GM12878 (cell line): Measurements from ENCODE around the gene TMEM140. TPM values are rescaled to one million over a fixed set of nuclear protein-coding genes. Genes with fewer than 3 reads are reported as not detected.

Experiments
- CBX3 ChIP-seq: fragments of 200-600 bp; sonication (generic); IDR thresholded peaks from 2 replicates; pipeline ENCODE4 v1.6.1; 2016; ENCODE audit warnings: low read depth, borderline replicate concordance
- EED ChIP-seq: sonication (generic); IDR thresholded peaks from 2 replicates; pipeline ENCODE4 v1.6.1; 2016; ENCODE audit warnings: antibody characterized with exemption, low read depth
- EP300 ChIP-seq, 2 experiments: fragments of 150-350 bp in 1 of 2; IDR thresholded peaks; 2 replicates each; pipeline ENCODE4 v1.6.1; 2011 to 2012; ENCODE audit warnings: low read depth in 2 of 2, low read length in 2 of 2, borderline replicate concordance in 1 of 2, improper control_type of control experiment in 1 of 2, inconsistent platforms in 1 of 2; ENCODE audit not compliant: control insufficient read depth in 1 of 2
- EZH2 ChIP-seq: IDR thresholded peaks from 2 replicates; pipeline ENCODE4 v1.6.1; 2012; ENCODE audit warnings: low read depth, mild to moderate bottlenecking, control low read depth, inconsistent platforms, low read length, borderline replicate concordance; ENCODE audit not compliant: control insufficient read depth
- FOS ChIP-seq: IDR thresholded peaks from 3 replicates; pipeline ENCODE4 v1.6.1; 2011; ENCODE audit warnings: borderline replicate concordance; ENCODE audit not compliant: insufficient read length; ENCODE audit errors: extremely low read depth
- GATAD2B ChIP-seq: fragments of 450-650 bp; conservative IDR thresholded peaks from 2 replicates; pipeline ENCODE4 v1.6.1; 2017; ENCODE audit warnings: low read depth, mild to moderate bottlenecking, moderate library complexity
- HDGF ChIP-seq: fragments of 450-650 bp; IDR thresholded peaks from 2 replicates; pipeline ENCODE4 v1.6.1; 2016; ENCODE audit warnings: antibody characterized with exemption
- IRF3 ChIP-seq: fragments of 450-650 bp; IDR thresholded peaks from 2 replicates; pipeline ENCODE4 v1.6.1; 2014; ENCODE audit warnings: mild to moderate bottlenecking
- MLLT1 ChIP-seq: fragments of 450-650 bp; IDR thresholded peaks from 2 replicates; pipeline ENCODE4 v1.6.1; 2016; ENCODE audit warnings: mild to moderate bottlenecking
- MXI1 ChIP-seq: fragments of 150-350 bp; IDR thresholded peaks from 2 replicates; pipeline ENCODE4 v1.6.1; 2011; ENCODE audit warnings: low read depth, mild to moderate bottlenecking, inconsistent platforms, low read length, improper control_type of control experiment
- NFXL1 ChIP-seq: fragments of 450-650 bp; IDR thresholded peaks from 2 replicates; pipeline ENCODE4 v1.6.1; 2017; ENCODE audit warnings: antibody characterized with exemption, mild to moderate bottlenecking, borderline replicate concordance
- NFYB ChIP-seq: IDR thresholded peaks from 2 replicates; pipeline ENCODE4 v1.6.1; 2011; ENCODE audit warnings: low read depth, mild to moderate bottlenecking, low read length, improper control_type of control experiment, moderate library complexity; ENCODE audit not compliant: insufficient read depth
- NKRF ChIP-seq: fragments of 450-650 bp; conservative IDR thresholded peaks from 2 replicates; pipeline ENCODE4 v1.6.1; 2017; ENCODE audit warnings: mild to moderate bottlenecking, moderate library complexity
- NR2C1 ChIP-seq: fragments of 450-650 bp; IDR thresholded peaks from 2 replicates; pipeline ENCODE4 v1.6.1; 2017; ENCODE audit warnings: antibody characterized with exemption, mild to moderate bottlenecking, moderate library complexity
- PAX8 ChIP-seq: fragments of 450-650 bp; IDR thresholded peaks from 2 replicates; pipeline ENCODE4 v1.6.1; 2017; ENCODE audit warnings: mild to moderate bottlenecking, moderate library complexity
- POLR2AphosphoS2 ChIP-seq: IDR thresholded peaks from 2 replicates; pipeline ENCODE4 v1.6.1; 2011; ENCODE audit warnings: low read depth, mild to moderate bottlenecking, low read length, improper control_type of control experiment, moderate library complexity
- POU2F2 ChIP-seq: IDR thresholded peaks from 3 replicates; pipeline ENCODE4 v1.6.1; 2011; ENCODE audit warnings: low read depth, mild to moderate bottlenecking, low read length, borderline replicate concordance
- TCF12 ChIP-seq: IDR thresholded peaks from 2 replicates; pipeline ENCODE4 v1.6.1; 2011; ENCODE audit warnings: low read depth, mild to moderate bottlenecking, low read length
- WRNIP1 ChIP-seq: IDR thresholded peaks from 2 replicates; pipeline ENCODE4 v1.6.1; 2011; ENCODE audit warnings: low read depth, low read length, improper control_type of control experiment, borderline replicate concordance
- ZBTB40 ChIP-seq: fragments of 450-650 bp; IDR thresholded peaks from 2 replicates; pipeline ENCODE4 v1.6.1; 2016; ENCODE audit warnings: mild to moderate bottlenecking, moderate library complexity, borderline replicate concordance
- polyA plus RNA-seq, 11 experiments: library from polyadenylated mRNA; depleted of rRNA in 4 of 11; unstranded in 6 of 11; stranded (reverse) in 5 of 11; fragments of >200 nt; fragmentation: Nextera tagmentation in 4 of 11; fragmentation: Illumina TruSeq in 1 of 11; extraction: Ambion mirVana in 4 of 11; extraction: Trizol in 1 of 11; gene quantifications; 1 replicate in 1 of 11; 2 replicates in 10 of 11; pipeline versions ENCODE4 v1.2.1 to v1.2.3, GENCODE V29; 2011 to 2016; ENCODE audit warnings: inconsistent platforms in 2 of 11, missing spikeins in 2 of 11, low read depth in 1 of 11
- total RNA-seq, 4 experiments: library from RNA; depleted of rRNA in 3 of 4; stranded (reverse); fragments of >200 nt in 3 of 4; fragmentation: Illumina TruSeq in 1 of 4; extraction: Trizol in 1 of 4; gene quantifications; 2 replicates each; pipeline versions ENCODE4 v1.2.1 to v1.2.3, GENCODE V29; 2013 to 2021

The TMEM140 gene
- total and polyA plus RNA-seq, 10 of the 15 experiments (the other 5 are each of a cell fraction or from before 2014, with no cell fraction given): 0.85 to 20.7 (median 3.3) TPM

- TF ChIP-seq POLR2AphosphoS2 (peak; percentile 9), FOS (no peak), HDGF (no peak), NFXL1 (no peak; the same call in 1 of the 2 replicates), POU2F2 (peak; percentile 58; the same call in 1 of the 3 replicates), WRNIP1 (0 out of 2 replicates have a peak, but pooled peaks have one; percentile 26), ZBTB40 (no peak), MXI1 (peak; percentile 59; the same call in 1 of the 2 replicates), NKRF (peak; percentile 31; the same call in 1 of the 2 replicates), IRF3 (no peak), GATAD2B (no peak), NR2C1 (peak; percentile 49; the same call in 1 of the 2 replicates), MLLT1 (peak; percentile 50), PAX8 (no peak), EZH2 (no peak), EED (peak; percentile 24; the same call in 1 of the 2 replicates), TCF12 (0 out of 2 replicates have a peak, but pooled peaks have one; percentile 31), NFYB (peak; percentile 80), EP300 (IDR thresholded peaks at IDR 0.05; ENCODE audit: borderline replicate concordance in 1 of 2, control insufficient read depth in 1 of 2, low read depth in 2 of 2, low read length in 2 of 2) (0 out of 4 replicates have a peak, but pooled peaks of 1 of the 2 experiments have one; percentile 10), CBX3 (no peak)
Measured at GRCh38 chr7:135169141-135169963, 21.5 kb downstream of the TMEM140 start (continued).
